NCI-H2171 treated with DMSO at 0.1 percent for 48 hours (cell line): ENCODE data around the gene PIP5K1B.
A peak's percentile ranks its signal among the peaks of the same experiment; 100 is the strongest.
"Not testable (repeated sequence)": the region's sequence is repeated elsewhere in the genome, so short reads cannot be mapped to it uniquely, and the experiment has no call there.

ENCODE experiments used
- DNase-seq: peaks from one replicate; lab custom pipeline; 2025; lab: John Stamatoyannopoulos, UW

Gene PIP5K1B

GRCh38 chr9:68704814-68705530, at the start of gene PIP5K1B:
PIP5K1B (plus strand) TSS chr9:68705240; CDS start chr9:68822615, 117,375 bp downstream.
- DNase-seq, result peak; percentile 55

GRCh38 chr9:68664036-68664435, 41.0 kb upstream of the PIP5K1B start:
- no peak for DNase-seq

GRCh38 chr9:68668127-68668526, 36.9 kb upstream of the PIP5K1B start:
- DNase-seq, result no peak

- DNase-seq, result no peak
Observed at GRCh38 chr9:68669218-68669617, 35.8 kb upstream of the PIP5K1B start.

GRCh38 chr9:68672215-68672614, 32.8 kb upstream of the PIP5K1B start:
- no peak for DNase-seq

- no peak for DNase-seq
Observed at GRCh38 chr9:68672625-68673024, 32.4 kb upstream of the PIP5K1B start.

- peak; percentile 34 for DNase-seq
Observed at GRCh38 chr9:68678430-68678829, 26.6 kb upstream of the PIP5K1B start.

- no peak for DNase-seq
Observed at GRCh38 chr9:68683433-68683832, 21.6 kb upstream of the PIP5K1B start.

GRCh38 chr9:68685213-68685612, 19.8 kb upstream of the PIP5K1B start:
- no peak for DNase-seq

GRCh38 chr9:68685770-68686169, 19.3 kb upstream of the PIP5K1B start:
- no peak for DNase-seq

GRCh38 chr9:68690088-68690487, 15.0 kb upstream of the PIP5K1B start:
- DNase-seq, result no peak

GRCh38 chr9:68692519-68692918, 12.5 kb upstream of the PIP5K1B start:
- DNase-seq, result no peak

GRCh38 chr9:68694125-68694524, 10.9 kb upstream of the PIP5K1B start:
- no peak for DNase-seq

GRCh38 chr9:68697851-68698250, 7.2 kb upstream of the PIP5K1B start:
- no peak for DNase-seq

- DNase-seq, result no peak
Observed at GRCh38 chr9:68698943-68699509, 6.0 kb upstream of the PIP5K1B start.

- DNase-seq, result not testable (repeated sequence)
Observed at GRCh38 chr9:68699625-68700024, 5.4 kb upstream of the PIP5K1B start.

- DNase-seq, result no peak
Observed at GRCh38 chr9:68702493-68702892, 2.5 kb upstream of the PIP5K1B start.

- DNase-seq, result no peak
Observed at GRCh38 chr9:68703672-68704071, 1.4 kb upstream of the PIP5K1B start.

- DNase-seq, result no peak
Observed at GRCh38 chr9:68704498-68704813, 584 bp upstream of the PIP5K1B start.

- DNase-seq, result peak; percentile 2
Observed at GRCh38 chr9:68705531-68706362, 707 bp downstream of the PIP5K1B start.

GRCh38 chr9:68706363-68707201, 1.5 kb downstream of the PIP5K1B start:
- DNase-seq, result no peak

GRCh38 chr9:68707801-68708488, 2.9 kb downstream of the PIP5K1B start:
- no peak for DNase-seq
